Neural cell (in vitro differentiated cells): ENCODE measurements around the gene SLC51A. TPM values are rescaled to one million over a fixed set of nuclear protein-coding genes. Genes with fewer than 3 reads are reported as not detected.
"Not testable (repeated sequence)": the region's sequence is repeated elsewhere in the genome, so short reads cannot be mapped to it uniquely, and the experiment has no call there.

Source experiments
- H2AFZ ChIP-seq: fragments of 200-600, 300-800 bp; sonication (generic), shearing (Covaris generic); 2 replicates; pipeline ENCODE4 v1.6.0; 2014; ENCODE audit warnings: low read depth, mild to moderate bottlenecking, antibody characterized with exemption, low read length, moderate library complexity
- H3F3A ChIP-seq: fragments of 200-600 bp; shearing (Covaris generic); 2 replicates; pipeline ENCODE4 v1.6.1; 2016; ENCODE audit warnings: mild to moderate bottlenecking, moderate library complexity, mixed read lengths, antibody characterized with exemption, low read length; ENCODE audit not compliant: insufficient read depth, poor library complexity, severe bottlenecking
- H3K27ac ChIP-seq: fragments of 200-600, 300-800 bp; sonication (generic), shearing (Covaris generic); 2 replicates; pipeline ENCODE4 v1.5.1; 2014; ENCODE audit warnings: mild to moderate bottlenecking, low read length, moderate library complexity
- H3K27me3 ChIP-seq: fragments of 300-800, 200-600 bp; sonication (generic), shearing (Covaris generic); 2 replicates; pipeline ENCODE4 v1.6.0; 2014; ENCODE audit warnings: mild to moderate bottlenecking, low read depth, low read length, moderate library complexity; ENCODE audit not compliant: insufficient read depth
- H3K36me3 ChIP-seq: fragments of 300-800, 200-600 bp; sonication (generic), shearing (Covaris generic); 2 replicates; pipeline ENCODE4 v1.5.1; 2014; ENCODE audit warnings: mild to moderate bottlenecking, antibody characterized with exemption, low read length, moderate library complexity; ENCODE audit not compliant: insufficient read depth
- H3K4me2 ChIP-seq: fragments of 300-800, 200-600 bp; sonication (generic), shearing (Covaris generic); 2 replicates; pipeline ENCODE4 v1.6.0; 2014; ENCODE audit warnings: mild to moderate bottlenecking, low read length
- H3K4me3 ChIP-seq: fragments of 300-800, 200-600 bp; sonication (generic), shearing (Covaris generic); 2 replicates; pipeline ENCODE4 v1.5.1; 2014; ENCODE audit warnings: mild to moderate bottlenecking, low read length, moderate library complexity
- H3K79me2 ChIP-seq: fragments of 200-600 bp; shearing (Covaris generic); replicated peaks from 2 replicates; pipeline ENCODE4 v1.6.0; 2014; ENCODE audit warnings: mild to moderate bottlenecking, low read length, moderate library complexity; ENCODE audit not compliant: insufficient read depth
- H3K9ac ChIP-seq: fragments of 300-800, 200-600 bp; sonication (generic), shearing (Covaris generic); 2 replicates; pipeline ENCODE4 v1.6.1; 2016; ENCODE audit warnings: mild to moderate bottlenecking, low read length, mixed read lengths
- H3K9me2 ChIP-seq: fragments of 200-600 bp; shearing (Covaris generic); 2 replicates; pipeline ENCODE4 v1.6.1; 2016; ENCODE audit warnings: mild to moderate bottlenecking, low read length, mixed read lengths; ENCODE audit not compliant: insufficient read depth
- H3K9me3 ChIP-seq: fragments of 200-600, 300-800 bp; sonication (generic), shearing (Covaris generic); 2 replicates; pipeline ENCODE4 v1.6.1; 2016; ENCODE audit warnings: mild to moderate bottlenecking, mixed run types, low read length, moderate library complexity, mixed read lengths
- H4K20me1 ChIP-seq: fragments of 200-600 bp; shearing (Covaris generic); 2 replicates; pipeline ENCODE4 v1.6.1; 2016; ENCODE audit warnings: mild to moderate bottlenecking, mixed run types; ENCODE audit not compliant: insufficient read depth
- CTCF ChIP-seq: fragments of 450-650 bp; IDR thresholded peaks from 2 replicates; pipeline ENCODE4 v1.5.1; 2014; ENCODE audit warnings: antibody characterized with exemption, mild to moderate bottlenecking, moderate library complexity; ENCODE audit not compliant: poor library complexity, severe bottlenecking
- EP300 ChIP-seq: fragments of 450-650 bp; conservative IDR thresholded peaks from 2 replicates; pipeline ENCODE4 v1.6.1; 2014; ENCODE audit warnings: antibody characterized with exemption, mild to moderate bottlenecking, moderate library complexity; ENCODE audit not compliant: poor library complexity, severe bottlenecking
- EZH2 ChIP-seq: fragments of 200-600, 300-800 bp; shearing (Covaris generic), sonication (generic); IDR thresholded peaks from 2 replicates; pipeline ENCODE4 v1.6.1; 2014; ENCODE audit warnings: antibody characterized with exemption, low read length, borderline replicate concordance, mild to moderate bottlenecking; ENCODE audit not compliant: insufficient read depth, poor library complexity, severe bottlenecking
- MXI1 ChIP-seq: fragments of 450-650 bp; conservative IDR thresholded peaks from 2 replicates; pipeline ENCODE4 v1.6.1; 2014; ENCODE audit warnings: antibody characterized with exemption, mild to moderate bottlenecking; ENCODE audit not compliant: poor library complexity, severe bottlenecking
- POLR2AphosphoS5 ChIP-seq: IDR thresholded peaks from 2 replicates; pipeline ENCODE4 v1.6.1; 2012
- RAD21 ChIP-seq: fragments of 450-650 bp; conservative IDR thresholded peaks from 2 replicates; pipeline ENCODE4 v1.6.1; 2014; ENCODE audit warnings: antibody characterized with exemption, mild to moderate bottlenecking, moderate library complexity
- REST ChIP-seq: IDR thresholded peaks from 2 replicates; pipeline ENCODE4 v1.6.1; 2012; ENCODE audit warnings: borderline replicate concordance
- SMC3 ChIP-seq: fragments of 450-650 bp; conservative IDR thresholded peaks from 2 replicates; pipeline ENCODE4 v1.6.1; 2014; ENCODE audit warnings: antibody characterized with exemption, mild to moderate bottlenecking, moderate library complexity; ENCODE audit not compliant: poor library complexity
- TAF1 ChIP-seq: IDR thresholded peaks from 2 replicates; pipeline ENCODE4 v1.6.1; 2012; ENCODE audit warnings: low read depth
- polyA plus RNA-seq: library from polyadenylated mRNA; depleted of rRNA; stranded (reverse); fragments of >200 nt; gene quantifications from 2 replicates; pipeline ENCODE4 v1.2.3, GENCODE V29; 2014

Gene SLC51A
- polyA plus RNA-seq, 1 donor from 2014 or later, result not detected

GRCh38 chr3:196241704-196242103 is 25.4 kb downstream of the SLC51A start:
- Histone ChIP-seq H3K27ac (no peak overlapping the region), H3K9ac (no peak overlapping the region), H3F3A (no peaks in the 10 kb centered on the region), H4K20me1 (no peaks in the 10 kb centered on the region), H3K4me3 (no peak overlapping the region), H2AFZ (no peak overlapping the region), H3K9me2 (no peaks in the 10 kb centered on the region), H3K36me3 (peaks cover 11% of the 10 kb centered on the region), H3K4me2 (no peak overlapping the region), H3K27me3 (no peaks in the 10 kb centered on the region), H3K9me3 (no peaks in the 10 kb centered on the region), H3K79me2 (no peaks in the 10 kb centered on the region)
- no peak for TF ChIP-seq SMC3
- no peak for TF ChIP-seq MXI1
- no peak for TF ChIP-seq EZH2
- TF ChIP-seq CTCF, result no peak
- no peak for TF ChIP-seq POLR2AphosphoS5
- no peak for TF ChIP-seq RAD21
- no peak for TF ChIP-seq TAF1
- TF ChIP-seq REST, result no peak
- no peak for TF ChIP-seq EP300

GRCh38 chr3:196244166-196244565 is 27.8 kb downstream of the SLC51A start:
- not testable (repeated sequence) for H3K4me2 ChIP-seq, H3K79me2 ChIP-seq, H3F3A ChIP-seq, H4K20me1 ChIP-seq, H3K4me3 ChIP-seq, H3K9me2 ChIP-seq, H3K9ac ChIP-seq, H2AFZ ChIP-seq, H3K27ac ChIP-seq, H3K9me3 ChIP-seq, H3K27me3 ChIP-seq, H3K36me3 ChIP-seq

GRCh38 chr3:196246612-196247308 is 30.4 kb downstream of the SLC51A start:
- Histone ChIP-seq H4K20me1 (no peaks in the 10 kb centered on the region), H2AFZ (no peak overlapping the region), H3K27ac (no peak overlapping the region), H3K27me3 (no peaks in the 10 kb centered on the region), H3K36me3 (peaks cover 4% of the 10 kb centered on the region), H3K9me2 (no peaks in the 10 kb centered on the region), H3K79me2 (no peaks in the 10 kb centered on the region), H3K4me2 (no peak overlapping the region), H3F3A (no peaks in the 10 kb centered on the region), H3K9me3 (no peaks in the 10 kb centered on the region), H3K9ac (no peak overlapping the region), H3K4me3 (no peak overlapping the region)
- TF ChIP-seq MXI1, result no peak
- TF ChIP-seq CTCF, result no peak
